ENCODE measurements around the gene ACTRT2.

Gene ACTRT2

DNA sequence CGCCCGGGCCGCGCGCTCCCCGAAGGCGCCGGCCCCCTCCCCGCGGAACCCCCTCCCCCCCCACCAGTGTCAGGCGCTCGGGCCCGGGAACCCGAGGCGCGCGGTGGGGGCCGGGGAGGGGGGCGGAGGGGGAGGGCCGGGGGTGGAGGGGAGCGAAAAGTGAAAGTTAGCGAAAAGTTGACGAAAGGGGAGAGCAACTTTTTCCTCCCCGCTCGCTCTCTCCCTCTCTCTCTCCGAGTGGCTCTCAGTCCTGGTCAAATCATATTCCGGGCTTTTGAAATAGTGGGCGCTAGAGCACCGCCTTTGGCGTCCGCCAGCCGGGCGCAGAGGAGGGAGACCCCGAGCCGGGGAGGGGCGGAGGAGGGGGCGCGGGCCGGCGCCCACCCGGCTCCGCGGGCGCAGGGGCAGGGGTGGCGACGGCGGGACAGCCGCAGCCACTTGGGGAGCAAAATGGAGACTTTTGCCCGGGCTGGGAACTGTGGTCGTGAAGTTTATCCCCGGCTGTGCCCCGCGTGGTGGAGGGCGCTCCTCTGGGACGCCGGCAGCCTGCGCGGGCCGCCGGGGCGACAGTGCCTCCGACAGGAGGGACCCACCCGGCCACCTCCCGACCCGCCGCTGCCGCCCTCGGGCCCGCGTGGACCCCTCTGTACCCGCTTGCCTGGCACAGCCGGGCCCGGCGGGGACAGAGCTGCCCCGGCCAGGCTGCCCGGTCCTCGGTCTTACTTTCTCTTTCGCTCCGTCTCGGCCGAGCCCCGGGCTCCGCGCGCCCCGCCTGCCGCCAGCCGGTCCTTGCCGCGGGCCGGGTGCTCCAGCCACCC is 48.4 kb downstream of the ACTRT2 start:
- no peak for DNase-seq (ENCODE audit: low spot score)

DNA sequence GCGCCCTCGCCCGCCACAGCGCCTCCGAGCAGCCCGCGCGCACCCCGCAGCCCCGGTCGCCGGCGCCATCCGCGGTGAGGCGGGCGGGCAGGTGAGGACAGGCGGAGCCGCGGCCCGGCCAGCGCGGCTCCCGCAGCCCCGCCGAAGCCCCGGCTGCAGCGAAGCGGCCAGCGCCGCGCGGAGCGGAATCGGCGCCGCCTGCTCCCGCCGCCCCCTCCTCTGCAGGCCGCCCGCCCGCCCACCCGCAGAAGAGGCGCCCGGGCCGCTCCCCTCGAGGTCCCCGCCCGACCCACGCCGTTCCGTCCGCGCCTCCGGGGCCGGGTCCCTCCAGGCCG is 49.0 kb downstream of the ACTRT2 start:
- DNase-seq (ENCODE audit: low spot score): no peak

DNA sequence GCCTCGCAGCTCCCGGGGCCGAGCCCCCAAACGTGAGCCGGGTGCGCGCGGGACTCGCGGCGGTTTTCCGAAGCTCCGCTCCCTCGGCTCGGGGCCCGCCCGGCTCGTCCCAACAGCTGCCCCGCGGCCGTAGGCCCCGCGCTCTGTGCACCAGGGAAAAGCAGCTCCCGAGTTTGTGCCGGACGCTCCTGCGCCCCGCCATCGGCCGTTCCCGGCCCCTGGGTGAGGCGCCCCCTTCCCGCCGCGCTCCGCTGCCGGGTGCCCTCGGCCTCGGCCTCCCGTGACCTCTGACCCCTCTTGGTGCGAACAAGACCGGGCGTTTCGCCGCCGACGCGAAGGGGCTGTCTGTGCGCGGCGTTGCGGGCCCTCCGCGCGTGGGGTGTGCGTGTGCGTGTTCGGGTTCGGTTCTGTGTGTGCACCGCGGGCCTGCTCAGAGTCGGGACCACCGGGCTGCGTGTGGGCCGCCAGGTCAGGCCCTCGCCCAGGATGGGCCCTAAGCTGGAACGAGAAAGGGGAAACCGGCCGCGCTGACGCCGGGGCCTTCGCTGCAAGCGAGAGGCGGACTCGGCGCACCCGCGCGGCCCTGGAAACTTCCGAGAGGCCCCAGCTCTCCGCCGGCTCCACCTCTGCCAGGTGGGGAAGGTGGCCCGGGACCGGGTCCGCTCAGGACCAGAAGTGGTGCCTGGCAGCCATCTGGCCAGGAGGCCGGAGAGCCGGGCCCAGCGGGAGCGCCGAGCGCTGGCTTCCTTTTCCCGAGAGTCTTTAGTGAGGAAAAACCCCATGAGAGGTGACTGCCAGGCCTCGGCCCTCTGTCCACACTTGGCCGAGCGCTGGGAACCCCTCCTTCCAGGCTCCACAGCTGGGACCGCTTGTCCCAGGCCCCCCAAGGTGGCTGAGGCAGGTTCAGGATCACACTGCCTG is 49.6 kb downstream of the ACTRT2 start:
- no peak for DNase-seq (ENCODE audit: low spot score)

GRCh38 chr1:3071565-3072390 is 50.5 kb downstream of the ACTRT2 start:
- DNase-seq (ENCODE audit: low spot score): no peak
